KMS-11 (cell line): Measurements from ENCODE around the gene DISC1.

Source experiments
- H2AFZ ChIP-seq: fragments of 200-600 bp; sonication (generic); 2 replicates; pipeline ENCODE4 v1.6.1; 2016; ENCODE audit warnings: antibody characterized with exemption, mixed run types, low read depth
- H3K27ac ChIP-seq: fragments of 200-600 bp; sonication (generic); 2 replicates; pipeline ENCODE4 v1.6.1; 2016; ENCODE audit warnings: mild to moderate bottlenecking, mixed run types
- H3K27me3 ChIP-seq: fragments of 200-600 bp; sonication (generic); 2 replicates; pipeline ENCODE4 v1.6.1; 2017; ENCODE audit warnings: mild to moderate bottlenecking, low read depth, mixed run types, moderate library complexity; ENCODE audit not compliant: insufficient read depth
- H3K36me3 ChIP-seq: fragments of 200-600 bp; sonication (generic); 2 replicates; pipeline ENCODE4 v1.6.1; 2017; ENCODE audit warnings: mild to moderate bottlenecking, mixed run types; ENCODE audit not compliant: insufficient read depth
- H3K4me1 ChIP-seq: fragments of 200-600 bp; sonication (generic); 2 replicates; pipeline ENCODE4 v1.6.1; 2016; ENCODE audit warnings: mild to moderate bottlenecking, low read depth, mixed run types; ENCODE audit not compliant: poor library complexity, severe bottlenecking
- H3K4me2 ChIP-seq: fragments of 200-600 bp; sonication (generic); 2 replicates; pipeline ENCODE4 v1.7.0; 2016; ENCODE audit warnings: mild to moderate bottlenecking, mixed run types
- H3K4me3 ChIP-seq: fragments of 200-600 bp; sonication (generic); IDR thresholded peaks from 2 replicates; pipeline ENCODE4 v1.6.1; 2017; ENCODE audit warnings: low read depth, low read length, mixed read lengths; ENCODE audit not compliant: insufficient read depth
- H3K79me2 ChIP-seq: fragments of 200-600 bp; sonication (generic); 2 replicates; pipeline ENCODE4 v1.6.1; 2016; ENCODE audit warnings: low read depth, mixed run types; ENCODE audit not compliant: insufficient read depth
- H3K9ac ChIP-seq: fragments of 200-600 bp; sonication (generic); 2 replicates; pipeline ENCODE4 v1.6.1; 2016; ENCODE audit warnings: mild to moderate bottlenecking, mixed run types
- H4K20me1 ChIP-seq: fragments of 200-600 bp; sonication (generic); 2 replicates; pipeline ENCODE4 v1.6.1; 2016; ENCODE audit warnings: mild to moderate bottlenecking, mixed run types; ENCODE audit not compliant: insufficient read depth
- TF ChIP-seq, protein P1 (sequence below): fragments of 200-600 bp; sonication (generic); conservative IDR thresholded peaks from 2 replicates; pipeline ENCODE4 v1.6.1; 2017; ENCODE audit warnings: low read depth, mild to moderate bottlenecking, antibody characterized with exemption, low read length, moderate library complexity, mixed read lengths

The DISC1 gene

DNA sequence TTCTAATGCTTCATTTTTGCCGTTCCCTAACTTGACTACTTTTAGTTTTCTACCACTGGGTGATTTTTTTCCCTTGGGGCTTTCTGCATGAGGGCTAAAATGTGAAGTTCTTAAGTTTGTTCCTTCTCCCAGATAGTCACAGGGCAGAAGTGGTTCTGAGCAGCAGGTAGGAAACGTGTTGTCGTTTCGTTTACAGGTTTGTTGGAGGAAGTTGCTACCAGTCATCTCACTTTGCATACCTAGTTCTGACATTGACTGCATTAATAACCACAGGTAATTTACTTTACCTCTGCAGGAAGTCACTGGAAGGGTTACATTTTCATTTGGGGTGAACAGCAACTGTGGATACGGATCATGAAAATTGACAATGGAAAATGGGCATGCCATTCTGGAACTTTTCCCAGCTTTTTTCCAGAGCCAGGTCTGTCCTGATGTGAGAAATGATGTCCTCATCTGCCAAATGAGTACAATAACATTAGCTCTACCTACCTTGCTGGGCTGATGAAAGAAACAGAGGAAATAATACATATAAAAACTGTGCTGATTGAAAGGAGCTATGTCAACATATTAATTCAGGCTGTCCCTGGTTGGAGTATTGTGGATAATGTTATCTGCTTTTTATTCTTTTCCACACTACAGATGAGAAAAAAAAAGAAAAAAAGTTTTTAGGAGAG, 94.2 kb downstream of the DISC1 start:
- TF ChIP-seq, protein P1, sequence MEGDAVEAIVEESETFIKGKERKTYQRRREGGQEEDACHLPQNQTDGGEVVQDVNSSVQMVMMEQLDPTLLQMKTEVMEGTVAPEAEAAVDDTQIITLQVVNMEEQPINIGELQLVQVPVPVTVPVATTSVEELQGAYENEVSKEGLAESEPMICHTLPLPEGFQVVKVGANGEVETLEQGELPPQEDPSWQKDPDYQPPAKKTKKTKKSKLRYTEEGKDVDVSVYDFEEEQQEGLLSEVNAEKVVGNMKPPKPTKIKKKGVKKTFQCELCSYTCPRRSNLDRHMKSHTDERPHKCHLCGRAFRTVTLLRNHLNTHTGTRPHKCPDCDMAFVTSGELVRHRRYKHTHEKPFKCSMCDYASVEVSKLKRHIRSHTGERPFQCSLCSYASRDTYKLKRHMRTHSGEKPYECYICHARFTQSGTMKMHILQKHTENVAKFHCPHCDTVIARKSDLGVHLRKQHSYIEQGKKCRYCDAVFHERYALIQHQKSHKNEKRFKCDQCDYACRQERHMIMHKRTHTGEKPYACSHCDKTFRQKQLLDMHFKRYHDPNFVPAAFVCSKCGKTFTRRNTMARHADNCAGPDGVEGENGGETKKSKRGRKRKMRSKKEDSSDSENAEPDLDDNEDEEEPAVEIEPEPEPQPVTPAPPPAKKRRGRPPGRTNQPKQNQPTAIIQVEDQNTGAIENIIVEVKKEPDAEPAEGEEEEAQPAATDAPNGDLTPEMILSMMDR = no peak
- no peak overlapping the region for H3K4me2 ChIP-seq
- no peak overlapping the region for H3K9ac ChIP-seq
- H3K27me3 ChIP-seq = no peaks in the 10 kb centered on the region
- no peak overlapping the region for H3K4me3 ChIP-seq
- no peaks in the 10 kb centered on the region for H3K79me2 ChIP-seq
- no peak overlapping the region for H3K27ac ChIP-seq
- H2AFZ ChIP-seq = no peak overlapping the region
- no peaks in the 10 kb centered on the region for H3K36me3 ChIP-seq
- no peaks in the 10 kb centered on the region for H4K20me1 ChIP-seq
- no peaks in the 10 kb centered on the region for H3K4me1 ChIP-seq

GRCh38 chr1:231721436-231721835, 94.8 kb downstream of the DISC1 start:
- no peaks in the 10 kb centered on the region for H3K79me2 ChIP-seq
- H4K20me1 ChIP-seq = no peaks in the 10 kb centered on the region
- no peak overlapping the region for H2AFZ ChIP-seq
- H3K4me3 ChIP-seq = no peak overlapping the region
- TF ChIP-seq, protein P1 = no peak
- no peaks in the 10 kb centered on the region for H3K27me3 ChIP-seq
- H3K9ac ChIP-seq = no peak overlapping the region
- no peak overlapping the region for H3K27ac ChIP-seq
- H3K4me1 ChIP-seq = no peaks in the 10 kb centered on the region
- H3K4me2 ChIP-seq = no peak overlapping the region
- H3K36me3 ChIP-seq = no peaks in the 10 kb centered on the region

DNA sequence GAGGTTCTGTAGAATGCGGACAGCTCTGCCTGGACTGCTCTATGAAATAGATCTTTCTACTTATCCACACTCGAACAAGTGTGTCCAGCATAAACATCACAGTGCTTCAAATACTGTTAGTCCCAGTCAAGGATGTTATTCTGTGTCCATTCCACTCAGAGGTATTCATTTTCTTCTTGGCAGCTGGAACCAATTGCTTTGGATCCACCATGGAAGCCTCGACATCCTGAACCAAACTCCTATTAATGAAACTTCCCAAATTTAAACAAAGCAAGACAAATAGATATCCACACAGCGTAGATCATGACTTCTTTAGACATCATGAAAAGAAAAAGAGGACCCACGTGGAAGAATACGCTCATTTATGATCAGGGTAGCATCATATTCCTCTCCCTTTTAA, 95.8 kb downstream of the DISC1 start:
- TF ChIP-seq, protein P1 = no peak
- Histone ChIP-seq H4K20me1 (no peaks in the 10 kb centered on the region), H3K36me3 (no peaks in the 10 kb centered on the region), H3K27ac (no peak overlapping the region), H3K4me2 (no peak overlapping the region), H3K27me3 (no peaks in the 10 kb centered on the region), H3K9ac (no peak overlapping the region), H3K4me3 (no peak overlapping the region), H3K79me2 (no peaks in the 10 kb centered on the region), H3K4me1 (no peaks in the 10 kb centered on the region), H2AFZ (no peak overlapping the region)

GRCh38 chr1:231723146-231723545, 96.6 kb downstream of the DISC1 start:
- H2AFZ ChIP-seq = no peak overlapping the region
- no peaks in the 10 kb centered on the region for H4K20me1 ChIP-seq
- H3K27ac ChIP-seq = no peak overlapping the region
- TF ChIP-seq, protein P1 = no peak
- H3K27me3 ChIP-seq = no peaks in the 10 kb centered on the region
- H3K4me1 ChIP-seq = no peaks in the 10 kb centered on the region
- no peak overlapping the region for H3K4me3 ChIP-seq
- H3K79me2 ChIP-seq = no peaks in the 10 kb centered on the region
- no peak overlapping the region for H3K9ac ChIP-seq
- no peak overlapping the region for H3K4me2 ChIP-seq
- H3K36me3 ChIP-seq = no peaks in the 10 kb centered on the region
